PC-3 (cell line): ENCODE measurements around the gene PRKRA.

Experiments
- CTCF ChIP-seq: fragments of 300-600 bp; sonication (generic); conservative IDR thresholded peaks from 2 replicates; pipeline ENCODE4 v1.5.1; 2017; ENCODE audit warnings: antibody characterized with exemption, low read depth, mild to moderate bottlenecking, low read length
- EZH2 ChIP-seq: fragments of 300-600 bp; sonication (generic); IDR thresholded peaks from one replicate; pipeline ENCODE4 v1.6.1; 2017; ENCODE audit warnings: antibody characterized with exemption, mild to moderate bottlenecking, low read length; ENCODE audit not compliant: unreplicated experiment
- EZH2phosphoT487 ChIP-seq: fragments of 300-600 bp; sonication (generic); IDR thresholded peaks from 2 replicates; pipeline ENCODE4 v1.6.1; 2018; ENCODE audit warnings: mild to moderate bottlenecking, antibody characterized with exemption, low read length, borderline replicate concordance

- no peak for TF ChIP-seq CTCF
- TF ChIP-seq EZH2: no peak
- TF ChIP-seq EZH2phosphoT487: no peak
Observed at GRCh38 chr2:178498137-178498536, 47.2 kb upstream of the PRKRA start.
